Muscle of leg (tissue), 11 donors: ENCODE measurements around the gene GRIPAP1. TPM values are rescaled to one million over a fixed set of nuclear protein-coding genes. Genes with fewer than 3 reads are reported as not detected.

Source experiments
- DNase-seq: peaks from one replicate; pipeline ENCODE4 v3.0.0; 2013
- H3K27ac ChIP-seq: one replicate; pipeline ENCODE4 v1.5.1; 2013; ENCODE audit warnings: mild to moderate bottlenecking, low read length, control low read depth
- H3K27me3 ChIP-seq: one replicate; pipeline ENCODE4 v1.6.1; 2013; ENCODE audit warnings: low read length; ENCODE audit not compliant: control insufficient read depth, insufficient read depth
- H3K36me3 ChIP-seq: one replicate; pipeline ENCODE4 v1.6.1; 2013; ENCODE audit warnings: low read length; ENCODE audit not compliant: control insufficient read depth, insufficient read depth
- H3K4me1 ChIP-seq: one replicate; pipeline ENCODE4 v1.6.1; 2013; ENCODE audit warnings: low read length; ENCODE audit not compliant: control insufficient read depth, insufficient read depth
- H3K4me3 ChIP-seq: one replicate; pipeline ENCODE4 v1.5.1; 2013; ENCODE audit warnings: low read length, control low read depth
- H3K9me3 ChIP-seq: replicated peaks from 2 replicates; pipeline ENCODE4 v1.6.1; 2013; ENCODE audit warnings: low read depth, low read length; ENCODE audit not compliant: control insufficient read depth
- WGBS: methylation state at CpG from one replicate; pipeline ENCODE4 v1.1.5; 2013; ENCODE audit warnings: missing lambda C conversion rate; ENCODE audit not compliant: insufficient coverage; 5-methylcytosine and 5-hydroxymethylcytosine counted together
- polyA plus RNA-seq, 8 donors: library from polyadenylated mRNA; unstranded; fragments of 120-200 nt; gene quantifications; one replicate each; pipeline versions ENCODE4 v1.2.1 to v1.2.3, GENCODE V29; 2013; ENCODE audit warnings: inconsistent platforms in 1 of 8, low replicate concordance in 1 of 8; ENCODE audit not compliant: insufficient read length in 8 of 8, insufficient read depth in 1 of 8
- total RNA-seq: library from RNA; stranded (reverse); fragments of 120-200 nt; gene quantifications from one replicate; pipeline ENCODE4 v1.2.4, GENCODE V29; 2013

The GRIPAP1 gene
- total and polyA plus RNA-seq, 9 donors = 9.9 to 26.0 (median 21.5) TPM

DNA sequence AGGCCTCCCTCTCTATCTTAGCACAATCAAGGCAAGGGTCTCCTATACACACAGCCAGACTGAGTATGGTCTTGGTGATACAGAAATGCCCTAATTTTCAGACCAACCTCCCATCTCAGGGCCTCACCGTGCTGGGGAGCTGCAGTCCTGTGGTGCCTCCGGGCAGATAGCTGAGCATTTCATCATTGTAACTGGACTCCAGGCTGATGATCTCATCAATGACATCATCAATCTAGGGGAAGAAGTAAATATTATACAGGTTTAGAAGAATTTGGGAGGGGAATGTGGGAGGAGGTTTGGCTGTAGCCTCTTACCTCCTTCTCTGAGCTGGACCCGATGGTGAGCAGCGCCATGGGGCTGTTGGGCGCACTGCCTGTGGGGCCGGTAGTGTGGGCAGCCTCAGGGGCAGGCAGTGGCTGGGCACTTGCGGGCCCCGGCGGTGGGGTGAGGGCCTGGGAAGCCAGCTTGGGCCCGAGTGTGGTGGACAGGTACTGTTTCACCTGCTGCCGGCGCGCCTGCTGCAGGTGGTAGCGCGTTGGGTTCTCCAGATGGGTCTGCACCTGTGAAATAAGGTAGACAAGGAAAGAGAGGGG, 35.9 kb upstream of the GRIPAP1 start:
- peaks cover 21% of the 10 kb centered on the region for H3K4me1 ChIP-seq
- H3K9me3 ChIP-seq = no peaks in the 10 kb centered on the region
- H3K36me3 ChIP-seq = peaks cover 40% of the 10 kb centered on the region
- 93% methylated on average over 11 of the region's 15 CpGs for WGBS
- no peak for DNase-seq
- no peak overlapping the region for H3K4me3 ChIP-seq
- no peak overlapping the region for H3K27ac ChIP-seq
- H3K27me3 ChIP-seq = no peaks in the 10 kb centered on the region

- WGBS = 81% methylated on average over 4 of the region's 6 CpGs
- Histone ChIP-seq H3K27ac (no peak overlapping the region), H3K27me3 (no peaks in the 10 kb centered on the region), H3K9me3 (no peaks in the 10 kb centered on the region), H3K36me3 (peaks cover 31% of the 10 kb centered on the region), H3K4me1 (no peaks in the 10 kb centered on the region), H3K4me3 (no peak overlapping the region)
- no peak for DNase-seq
These were observed 28.2 kb upstream of the GRIPAP1 start for GRCh38 chrX:49030283-49030682.

- H3K27ac ChIP-seq = no peak overlapping the region
- H3K36me3 ChIP-seq = peaks cover 31% of the 10 kb centered on the region
- no peaks in the 10 kb centered on the region for H3K9me3 ChIP-seq
- H3K4me1 ChIP-seq = no peaks in the 10 kb centered on the region
- H3K27me3 ChIP-seq = no peaks in the 10 kb centered on the region
- no peak for DNase-seq
- no peak overlapping the region for H3K4me3 ChIP-seq
- no CpG with 5 or more reads among the region's 6 CpGs for WGBS
These were observed 27.8 kb upstream of the GRIPAP1 start for GRCh38 chrX:49029876-49030275.

DNA sequence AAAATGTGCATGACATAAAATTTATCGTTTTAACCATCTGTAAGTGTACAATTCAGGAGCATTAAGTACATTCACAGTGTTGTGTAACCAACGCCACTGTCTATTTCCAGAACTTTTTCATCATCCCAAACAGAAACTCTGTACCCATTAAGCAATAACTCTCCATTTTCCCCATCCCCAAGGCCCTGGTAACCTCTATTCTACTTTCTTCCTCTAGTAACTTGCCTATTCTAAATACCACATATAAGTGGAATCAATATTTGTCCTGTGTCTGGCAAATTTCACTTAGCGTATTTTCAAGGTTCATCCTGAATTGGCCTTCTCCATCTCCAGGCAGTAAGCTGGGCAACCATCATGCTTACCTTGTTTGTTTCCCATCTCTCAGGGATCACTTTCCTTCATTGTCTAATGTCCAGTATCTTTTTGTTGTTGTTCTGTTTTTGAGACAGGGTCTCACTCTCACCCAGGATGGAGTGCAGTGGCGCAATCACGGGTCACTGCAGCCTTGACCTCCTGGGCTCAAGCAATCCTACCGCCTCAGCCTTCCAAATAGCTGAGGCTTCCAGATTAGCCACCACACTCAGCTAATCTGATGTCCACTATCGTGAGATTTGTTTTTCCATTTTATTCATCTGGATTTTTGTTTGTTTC, 17.7 kb upstream of the GRIPAP1 start:
- no peak overlapping the region for H3K27ac ChIP-seq
- no peaks in the 10 kb centered on the region for H3K4me1 ChIP-seq
- no peaks in the 10 kb centered on the region for H3K36me3 ChIP-seq
- no peaks in the 10 kb centered on the region for H3K27me3 ChIP-seq
- no peak for DNase-seq
- no peak overlapping the region for H3K4me3 ChIP-seq
- 94% methylated on average over 4 of the region's 7 CpGs for WGBS
- no peaks in the 10 kb centered on the region for H3K9me3 ChIP-seq

DNA sequence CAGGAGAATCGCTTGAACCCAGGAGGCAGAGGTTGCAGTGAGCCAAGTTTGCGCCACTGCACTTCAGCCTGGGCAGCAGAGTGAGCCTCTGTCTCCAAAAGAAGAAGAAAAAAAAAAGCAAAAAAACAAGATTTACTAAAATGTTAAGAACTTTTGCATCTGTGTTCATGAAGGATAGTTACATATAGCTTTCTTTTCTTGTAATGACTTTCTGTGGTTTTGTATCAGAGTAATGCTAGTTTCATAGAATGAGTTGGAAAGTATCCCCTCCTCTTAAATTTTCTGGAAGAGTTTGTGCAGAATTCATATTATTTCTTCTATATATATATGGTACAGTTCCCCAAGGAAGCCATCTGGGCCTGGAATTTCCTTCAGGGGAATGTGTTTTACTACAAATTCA, 17.0 kb upstream of the GRIPAP1 start:
- H3K27ac ChIP-seq = no peak overlapping the region
- no peak overlapping the region for H3K4me3 ChIP-seq
- H3K9me3 ChIP-seq = no peaks in the 10 kb centered on the region
- H3K36me3 ChIP-seq = no peaks in the 10 kb centered on the region
- no peaks in the 10 kb centered on the region for H3K4me1 ChIP-seq
- no CpG with 5 or more reads among the region's 2 CpGs for WGBS
- DNase-seq = no peak
- no peaks in the 10 kb centered on the region for H3K27me3 ChIP-seq

- WGBS = no CpG with 5 or more reads among the region's 5 CpGs
- no peak for DNase-seq
- Histone ChIP-seq H3K27ac (no peak overlapping the region), H3K4me1 (peaks cover 8% of the 10 kb centered on the region), H3K9me3 (no peaks in the 10 kb centered on the region), H3K36me3 (peaks cover 5% of the 10 kb centered on the region), H3K27me3 (no peaks in the 10 kb centered on the region), H3K4me3 (no peak overlapping the region)
These were observed 1.6 kb upstream of the GRIPAP1 start for GRCh38 chrX:49003696-49004095.

- H3K4me3 ChIP-seq = peak overlapping the region; percentile 58
- peaks cover 19% of the 10 kb centered on the region for H3K36me3 ChIP-seq
- WGBS = 38% methylated on average over 17 of the region's 17 CpGs
- no peaks in the 10 kb centered on the region for H3K9me3 ChIP-seq
- DNase-seq = peak; percentile 24
- H3K27me3 ChIP-seq = no peaks in the 10 kb centered on the region
- H3K4me1 ChIP-seq = peaks cover 8% of the 10 kb centered on the region
- H3K27ac ChIP-seq = peak overlapping the region; percentile 66
These were observed 458 bp downstream of the GRIPAP1 start for GRCh38 chrX:49001521-49002090.

GRCh38 chrX:49000636-49001035, 1.4 kb downstream of the GRIPAP1 start:
- DNase-seq = no peak
- no peak overlapping the region for H3K27ac ChIP-seq
- H3K4me1 ChIP-seq = peaks cover 8% of the 10 kb centered on the region
- WGBS = 83% methylated on average over 3 of the region's 4 CpGs
- no peaks in the 10 kb centered on the region for H3K27me3 ChIP-seq
- peaks cover 19% of the 10 kb centered on the region for H3K36me3 ChIP-seq
- no peak overlapping the region for H3K4me3 ChIP-seq
- no peaks in the 10 kb centered on the region for H3K9me3 ChIP-seq

GRCh38 chrX:48999030-48999429, 3.0 kb downstream of the GRIPAP1 start:
- 81% methylated on average over 2 of the region's 5 CpGs for WGBS
- H3K4me1 ChIP-seq = peaks cover 8% of the 10 kb centered on the region
- no peaks in the 10 kb centered on the region for H3K9me3 ChIP-seq
- peaks cover 21% of the 10 kb centered on the region for H3K36me3 ChIP-seq
- no peak overlapping the region for H3K4me3 ChIP-seq
- no peaks in the 10 kb centered on the region for H3K27me3 ChIP-seq
- no peak overlapping the region for H3K27ac ChIP-seq
- DNase-seq = no peak

DNA sequence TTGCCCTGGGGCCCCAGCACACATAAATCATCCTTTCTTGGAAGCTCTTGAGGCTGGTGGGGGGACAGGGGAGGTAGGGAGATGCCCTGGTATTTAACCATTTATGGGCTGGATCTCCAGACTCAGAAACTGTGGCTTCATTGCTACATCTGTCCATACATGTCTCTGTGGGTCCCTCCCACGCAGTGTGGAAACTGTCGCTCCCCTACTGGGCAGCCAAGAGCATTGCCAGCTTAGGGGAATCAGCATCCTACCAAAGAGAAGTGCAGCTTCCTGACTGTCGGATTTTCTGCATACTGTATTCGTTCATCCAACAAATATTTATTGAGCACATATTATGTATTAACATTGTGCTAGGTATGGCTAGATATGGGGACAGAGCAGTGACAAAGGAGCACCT, 3.7 kb downstream of the GRIPAP1 start:
- no peak overlapping the region for H3K27ac ChIP-seq
- H3K9me3 ChIP-seq = no peaks in the 10 kb centered on the region
- DNase-seq = no peak
- 86% methylated on average over 2 of the region's 4 CpGs for WGBS
- H3K4me1 ChIP-seq = peaks cover 8% of the 10 kb centered on the region
- peaks cover 24% of the 10 kb centered on the region for H3K36me3 ChIP-seq
- H3K27me3 ChIP-seq = no peaks in the 10 kb centered on the region
- no peak overlapping the region for H3K4me3 ChIP-seq
